Progenitor cell of endocrine pancreas (in vitro differentiated cells): ENCODE results near the gene ARID1B. TPM values are rescaled to one million over a fixed set of nuclear protein-coding genes. Genes with fewer than 3 reads are reported as not detected.

Source experiments
- DNase-seq: peaks from one replicate; pipeline ENCODE4 v3.0.0; 2021; ENCODE audit warnings: low spot score; ENCODE audit not compliant: unreplicated experiment
- H3K27ac Mint-ChIP-seq: 2 replicates; pipeline ENCODE4 v1.8.0; 2021; ENCODE audit warnings: mild to moderate bottlenecking, moderate library complexity, mixed read lengths
- H3K27me3 Mint-ChIP-seq: 2 replicates; pipeline ENCODE4 v1.8.0; 2021; ENCODE audit warnings: mixed read lengths
- H3K36me3 Mint-ChIP-seq: 2 replicates; pipeline ENCODE4 v1.8.0; 2022; ENCODE audit warnings: mixed read lengths; ENCODE audit not compliant: insufficient read depth
- H3K4me1 Mint-ChIP-seq: 2 replicates; pipeline ENCODE4 v1.8.0; 2021; ENCODE audit warnings: low read depth, mixed read lengths
- H3K4me3 Mint-ChIP-seq: 2 replicates; pipeline ENCODE4 v1.8.0; 2021; ENCODE audit warnings: low read depth, mild to moderate bottlenecking, moderate library complexity, mixed read lengths
- H3K9me3 Mint-ChIP-seq: 2 replicates; pipeline ENCODE4 v1.8.0; 2021; ENCODE audit warnings: low read depth, mixed read lengths
- total RNA-seq: library from RNA; stranded (reverse); gene quantifications from 2 replicates; pipeline ENCODE4 v1.2.1, GENCODE V29; 2021
- TF ChIP-seq, protein P1 (sequence below): fragments of 200-600 bp; sonication (generic); IDR thresholded peaks from one replicate; pipeline ENCODE4 v1.5.0; 2021; ENCODE audit warnings: antibody characterized with exemption, mild to moderate bottlenecking; ENCODE audit not compliant: unreplicated experiment

The ARID1B gene
- total RNA-seq, 1 donor from 2014 or later = 152 TPM

DNA sequence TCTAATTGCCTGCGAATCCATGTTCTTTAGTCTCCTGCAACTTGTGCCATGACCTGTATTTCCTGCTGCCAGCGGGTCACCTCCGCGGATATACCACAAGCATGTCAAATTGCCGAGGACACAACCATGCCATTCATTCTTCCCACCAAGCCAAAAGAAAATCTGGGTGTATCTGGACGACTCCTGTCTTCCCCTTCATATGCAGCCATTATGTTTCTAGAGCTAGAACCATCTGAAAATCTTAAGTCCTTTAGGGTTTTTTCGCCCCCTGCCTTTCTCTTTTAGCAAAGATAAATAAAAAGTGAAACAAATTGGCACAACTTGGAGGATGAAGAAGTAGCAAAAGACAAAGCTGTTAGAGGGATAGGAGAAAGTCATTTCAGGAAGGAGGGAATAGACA lies 242.6 kb downstream of the ARID1B start:
- TF ChIP-seq, protein P1, sequence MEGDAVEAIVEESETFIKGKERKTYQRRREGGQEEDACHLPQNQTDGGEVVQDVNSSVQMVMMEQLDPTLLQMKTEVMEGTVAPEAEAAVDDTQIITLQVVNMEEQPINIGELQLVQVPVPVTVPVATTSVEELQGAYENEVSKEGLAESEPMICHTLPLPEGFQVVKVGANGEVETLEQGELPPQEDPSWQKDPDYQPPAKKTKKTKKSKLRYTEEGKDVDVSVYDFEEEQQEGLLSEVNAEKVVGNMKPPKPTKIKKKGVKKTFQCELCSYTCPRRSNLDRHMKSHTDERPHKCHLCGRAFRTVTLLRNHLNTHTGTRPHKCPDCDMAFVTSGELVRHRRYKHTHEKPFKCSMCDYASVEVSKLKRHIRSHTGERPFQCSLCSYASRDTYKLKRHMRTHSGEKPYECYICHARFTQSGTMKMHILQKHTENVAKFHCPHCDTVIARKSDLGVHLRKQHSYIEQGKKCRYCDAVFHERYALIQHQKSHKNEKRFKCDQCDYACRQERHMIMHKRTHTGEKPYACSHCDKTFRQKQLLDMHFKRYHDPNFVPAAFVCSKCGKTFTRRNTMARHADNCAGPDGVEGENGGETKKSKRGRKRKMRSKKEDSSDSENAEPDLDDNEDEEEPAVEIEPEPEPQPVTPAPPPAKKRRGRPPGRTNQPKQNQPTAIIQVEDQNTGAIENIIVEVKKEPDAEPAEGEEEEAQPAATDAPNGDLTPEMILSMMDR = no peak
- Mint-ChIP-seq H3K27ac (peak overlapping the region; percentile 26), H3K9me3 (no peaks in the 10 kb centered on the region), H3K36me3 (no peaks in the 10 kb centered on the region), H3K4me3 (no peak overlapping the region), H3K4me1 (peaks cover 11% of the 10 kb centered on the region), H3K27me3 (no peaks in the 10 kb centered on the region)
- DNase-seq = no peak

- TF ChIP-seq, protein P1 = no peak
- H3K27me3 Mint-ChIP-seq = no peaks in the 10 kb centered on the region
- H3K36me3 Mint-ChIP-seq = no peaks in the 10 kb centered on the region
- peak overlapping the region; percentile 92 for H3K4me3 Mint-ChIP-seq
- H3K9me3 Mint-ChIP-seq = no peaks in the 10 kb centered on the region
- H3K4me1 Mint-ChIP-seq = peaks cover 11% of the 10 kb centered on the region
- peak overlapping the region; percentile 100 for H3K27ac Mint-ChIP-seq
- no peak for DNase-seq
Measured at GRCh38 chr6:157020398-157020797, 243.2 kb downstream of the ARID1B start.

- H3K27ac Mint-ChIP-seq = peak overlapping the region; percentile 100
- no peaks in the 10 kb centered on the region for H3K9me3 Mint-ChIP-seq
- no peak for DNase-seq
- H3K27me3 Mint-ChIP-seq = no peaks in the 10 kb centered on the region
- peak overlapping the region; percentile 92 for H3K4me3 Mint-ChIP-seq
- peaks cover 11% of the 10 kb centered on the region for H3K4me1 Mint-ChIP-seq
- peaks cover 3% of the 10 kb centered on the region for H3K36me3 Mint-ChIP-seq
- TF ChIP-seq, protein P1 = no peak
Measured at GRCh38 chr6:157020881-157021343, 243.7 kb downstream of the ARID1B start.

DNA sequence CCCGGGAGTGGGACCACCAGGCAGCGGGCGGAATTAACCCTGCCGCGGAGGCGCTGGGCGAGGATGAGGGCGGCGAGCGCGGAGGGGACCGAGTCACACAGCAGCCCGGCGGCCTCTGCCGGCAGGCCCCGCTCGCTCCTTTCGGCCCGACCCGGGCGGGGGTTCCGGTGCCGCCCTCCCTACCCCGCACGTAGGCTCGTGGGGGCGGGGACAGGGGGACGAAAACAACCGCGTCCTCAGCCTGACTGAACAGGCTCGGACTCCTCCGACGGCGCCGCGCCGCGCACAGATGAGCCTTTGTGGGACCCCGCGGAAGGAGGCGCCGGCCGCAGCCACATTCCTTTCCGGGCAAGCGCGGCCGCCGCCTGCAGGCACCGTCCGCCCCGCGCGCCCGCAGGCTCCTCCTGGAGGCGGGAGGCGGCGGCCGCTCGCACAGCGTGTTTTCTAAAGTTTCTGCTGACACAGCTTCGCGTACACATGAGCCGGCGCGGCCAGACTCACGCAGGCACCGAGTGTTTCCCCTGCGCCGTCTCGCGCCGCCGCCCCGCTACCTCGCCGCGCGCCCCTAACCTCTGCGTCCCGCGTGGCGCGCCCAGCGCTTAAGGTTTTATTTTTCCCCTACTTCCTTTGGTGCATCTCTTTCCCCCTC lies 244.3 kb downstream of the ARID1B start:
- H3K36me3 Mint-ChIP-seq = peaks cover 3% of the 10 kb centered on the region
- H3K4me1 Mint-ChIP-seq = peaks cover 11% of the 10 kb centered on the region
- peak overlapping the region; percentile 92 for H3K4me3 Mint-ChIP-seq
- H3K27ac Mint-ChIP-seq = peak overlapping the region; percentile 100
- no peaks in the 10 kb centered on the region for H3K27me3 Mint-ChIP-seq
- DNase-seq = peak; percentile 78
- TF ChIP-seq, protein P1 = peak; percentile 54
- H3K9me3 Mint-ChIP-seq = no peaks in the 10 kb centered on the region

DNA sequence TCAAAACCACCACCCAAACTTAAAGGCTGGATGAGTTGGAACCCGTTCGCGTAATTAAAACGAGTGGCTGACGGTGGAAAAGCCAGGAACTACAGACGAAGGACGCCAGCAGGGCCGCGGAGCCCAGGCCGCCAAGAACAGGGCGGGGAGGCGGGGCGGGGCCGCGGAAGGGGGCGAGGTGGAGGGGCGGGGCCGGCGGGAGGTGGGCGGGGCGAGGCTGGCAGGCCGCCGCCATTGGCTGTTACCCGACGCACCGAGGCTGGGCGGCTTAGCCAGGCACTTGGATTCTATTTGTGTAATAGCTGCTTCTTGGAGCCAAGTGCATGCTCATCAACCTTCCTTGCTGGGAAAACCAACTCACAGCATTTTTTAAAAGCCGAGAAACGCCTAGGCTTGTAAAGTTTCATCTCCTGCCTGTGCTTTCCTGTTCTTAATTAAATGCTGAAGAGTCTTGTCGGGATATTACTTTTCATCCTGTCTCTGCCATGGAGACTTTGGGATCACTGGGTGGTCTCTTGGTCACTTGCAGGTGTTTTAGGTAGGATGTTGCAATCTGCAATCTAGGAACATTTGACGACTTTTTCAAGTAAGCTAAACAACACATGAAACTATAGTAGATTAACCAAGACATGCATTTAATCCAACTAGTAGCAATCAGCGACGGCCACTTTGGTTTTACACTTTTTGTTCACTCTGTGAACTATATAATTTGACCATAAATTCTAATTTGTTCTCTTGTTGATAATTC lies 245.0 kb downstream of the ARID1B start:
- DNase-seq = peak; percentile 69
- Mint-ChIP-seq H3K4me3 (peak overlapping the region; percentile 92), H3K27ac (peak overlapping the region; percentile 100), H3K27me3 (no peaks in the 10 kb centered on the region), H3K9me3 (no peaks in the 10 kb centered on the region), H3K4me1 (peaks cover 8% of the 10 kb centered on the region), H3K36me3 (peaks cover 3% of the 10 kb centered on the region)
- TF ChIP-seq, protein P1 = no peak
